Pericardium fibroblast (primary cell): ENCODE measurements around the gene SPATC1L. TPM values are rescaled to one million over a fixed set of nuclear protein-coding genes. Genes with fewer than 3 reads are reported as not detected.

Experiments used
- total RNA-seq: library from RNA; depleted of rRNA; stranded (reverse); fragments of >200 nt; gene quantifications from 2 replicates; pipeline ENCODE4 v1.2.3, GENCODE V29; 2015

The SPATC1L gene
- 2.6 and 29.8 TPM in 2 replicates for total RNA-seq

GRCh38 chr21:46183910-46184624, at the start of gene SPATC1L:
Gene SPATC1L (minus strand): TSS chr21:46184459. CDS start chr21:46182816, 1,643 bp downstream.

GRCh38 chr21:46228345-46229051, 44.2 kb upstream of the SPATC1L start, which contains the start of gene LSS:
Gene LSS (minus strand): TSS chr21:46228774. CDS start chr21:46228745, 29 bp downstream.

GRCh38 chr21:46155514-46156377, 28.5 kb downstream of the SPATC1L start, which contains the start of gene FTCD:
Gene FTCD (minus strand): TSS chr21:46155579. CDS start chr21:46155523, 56 bp downstream.

Other genes starting within 250 kb of the SPATC1L start
- gene COL6A1, start 202.7 kb downstream of the SPATC1L start, total RNA-seq: 5,409 and 5,608 TPM in 2 replicates
- gene COL6A2, start 86.3 kb downstream of the SPATC1L start, total RNA-seq: 3,138 and 3,212 TPM in 2 replicates
- gene FTCD, start 28.9 kb downstream of the SPATC1L start, total RNA-seq: 1.4 TPM in 1 of 2 replicates, not detected in the other
- 101 and 129 TPM in 2 replicates for gene LSS, start 44.3 kb upstream of the SPATC1L start, total RNA-seq
- gene MCM3AP, start 101.2 kb upstream of the SPATC1L start, total RNA-seq: 35.5 and 63.3 TPM in 2 replicates
- gene YBEY, start 101.9 kb upstream of the SPATC1L start, total RNA-seq: 30.0 and 32.7 TPM in 2 replicates
- gene C21orf58, start 139.4 kb upstream of the SPATC1L start, total RNA-seq: 1.8 and 1.9 TPM in 2 replicates
- gene PCNT, start 139.7 kb upstream of the SPATC1L start, total RNA-seq: 10.7 and 14.8 TPM in 2 replicates